Testis (tissue), 3 donors: ENCODE data around the gene TMEM150C. TPM values are rescaled to one million over a fixed set of nuclear protein-coding genes. Genes with fewer than 3 reads are reported as not detected.

Source experiments
- DNase-seq: peaks from one replicate; pipeline ENCODE4 v3.0.0-alpha.2; 2019
- H3K27ac ChIP-seq, 2 donors: fragments of 200-600 bp; sonication (generic); one replicate each; pipeline ENCODE4 v1.5.1; 2019
- H3K27me3 ChIP-seq: fragments of 200-600 bp; sonication (generic); one replicate; pipeline ENCODE4 v1.5.1; 2019
- H3K36me3 ChIP-seq: fragments of 200-600 bp; sonication (generic); one replicate; pipeline ENCODE4 v1.5.1; 2017; ENCODE audit warnings: low read depth; ENCODE audit errors: missing control alignments
- H3K4me1 ChIP-seq: fragments of 200-600 bp; sonication (generic); one replicate; pipeline ENCODE4 v1.5.1; 2019
- H3K4me3 ChIP-seq, 2 donors: fragments of 200-600 bp; sonication (generic); one replicate each; pipeline ENCODE4 v1.5.1; 2017 to 2019
- H3K9me3 ChIP-seq: fragments of 200-600 bp; sonication (generic); one replicate; pipeline ENCODE4 v1.5.1; 2017
- CTCF ChIP-seq, 3 experiments: fragments of 450-650 bp in 2 of 3; fragments of 200-600 bp in 1 of 3; sonication (generic) in 1 of 3; IDR thresholded peaks; one replicate each; pipeline ENCODE4 v1.5.1; 2016 to 2019; ENCODE audit warnings: antibody characterized with exemption in 3 of 3, mild to moderate bottlenecking in 2 of 3, moderate library complexity in 1 of 3
- POLR2A ChIP-seq: fragments of 450-650 bp; IDR thresholded peaks from one replicate; pipeline ENCODE4 v1.6.1; 2017; ENCODE audit warnings: antibody characterized with exemption, mild to moderate bottlenecking, moderate library complexity
- WGBS, 2 donors: methylation state at CpG; one replicate each; pipeline ENCODE4 v1.1.5; 2018; 5-methylcytosine and 5-hydroxymethylcytosine counted together
- intact Hi-C: fragments of 100-400 bp; cut with DNase I; formaldehyde crosslinking; loops from one replicate; pipeline ENCODE4 v1.15.1; 2023; ENCODE audit warnings: low total_unique reads
- polyA plus RNA-seq: library from polyadenylated mRNA; stranded (reverse); fragments of 350-450 nt; fragmentation: Illumina TruSeq; extraction: RNeasy Lipid Tissue Mini Kit (QIAGEN cat#74804); gene quantifications from one replicate; pipeline ENCODE4 v1.2.3, GENCODE V29; 2014; ENCODE audit warnings: low read depth, low replicate concordance; ENCODE audit not compliant: insufficient read depth
- total RNA-seq, 2 donors: library from RNA; depleted of rRNA; stranded (reverse); fragments of >200 nt; gene quantifications; one replicate each; pipeline ENCODE4 v1.2.3, GENCODE V29; 2016

The TMEM150C gene
- total and polyA plus RNA-seq, 3 donors from 2014 or later: 7.2 to 11.4 (median 7.7) TPM

GRCh38 chr4:82469791-82470345, 91.9 kb downstream of the TMEM150C start:
- WGBS, 2 donors: 42 to 52% methylated on average over 2 of the region's 2 CpGs

GRCh38 chr4:82467471-82467870, 94.3 kb downstream of the TMEM150C start:
- Histone ChIP-seq H3K4me1 (peaks cover 10% of the 10 kb centered on the region), H3K36me3 (no peaks in the 10 kb centered on the region), H3K4me3 (no peak overlapping the region), H3K27me3 (no peaks in the 10 kb centered on the region), H3K27ac (no peak overlapping the region), H3K9me3 (no peaks in the 10 kb centered on the region)
- 65 to 76% methylated on average over 3 of the region's 3 CpGs for WGBS, 2 donors
- intact Hi-C loops: loop anchor here (10.0 kb wide), 1 partner anchor 277 kb away; no protein-coding TSS in a partner anchor
- no peak for DNase-seq
- TF ChIP-seq CTCF (IDR thresholded peaks at IDR 0.05) (no peak), POLR2A (no peak)

More at GRCh38 chr4:82469791-82470345, 91.9 kb downstream of the TMEM150C start:
- H3K27me3 ChIP-seq: no peaks in the 10 kb centered on the region
- peaks cover 10% of the 10 kb centered on the region for H3K4me1 ChIP-seq
- H3K9me3 ChIP-seq: no peaks in the 10 kb centered on the region
- no peak overlapping the region for H3K4me3 ChIP-seq
- intact Hi-C loops: loop anchor here (10.0 kb wide), 1 partner anchor 275 kb away; no protein-coding TSS in a partner anchor
- peak overlapping the region in 1 of 2 donors; percentile 60 for H3K27ac ChIP-seq
- H3K36me3 ChIP-seq: no peaks in the 10 kb centered on the region
- TF ChIP-seq POLR2A (no peak), CTCF (IDR thresholded peaks at IDR 0.05) (no peak)
- DNase-seq: peak; percentile 41

- H3K4me1 ChIP-seq: no peaks in the 10 kb centered on the region
- no peak for DNase-seq
- intact Hi-C loops: loop anchor here (10.0 kb wide), 1 partner anchor 282 kb away; no protein-coding TSS in a partner anchor
- H3K4me3 ChIP-seq: no peak overlapping the region
- H3K36me3 ChIP-seq: no peaks in the 10 kb centered on the region
- 89 to 90% methylated on average over 1 of the region's 1 CpG for WGBS, 2 donors
- H3K27ac ChIP-seq: no peak overlapping the region
- no peak for TF ChIP-seq CTCF (IDR thresholded peaks at IDR 0.05)
- TF ChIP-seq POLR2A: no peak
- no peaks in the 10 kb centered on the region for H3K27me3 ChIP-seq
- H3K9me3 ChIP-seq: no peaks in the 10 kb centered on the region
Measured at GRCh38 chr4:82463221-82463620, 98.6 kb downstream of the TMEM150C start.

- intact Hi-C loops: loop anchor here (10.0 kb wide), 1 partner anchor 282 kb away; no protein-coding TSS in a partner anchor
- Histone ChIP-seq H3K4me3 (no peak overlapping the region), H3K4me1 (no peaks in the 10 kb centered on the region), H3K9me3 (no peaks in the 10 kb centered on the region), H3K36me3 (no peaks in the 10 kb centered on the region), H3K27ac (no peak overlapping the region), H3K27me3 (no peaks in the 10 kb centered on the region)
- DNase-seq: peak; percentile 96
- TF ChIP-seq CTCF (IDR thresholded peaks at IDR 0.05) (peak; percentile 53 to 89 (median 78)), POLR2A (no peak)
- WGBS, 2 donors: 3 to 4% methylated on average over 6 to 7 of the region's 7 CpGs
Measured at GRCh38 chr4:82462415-82462831, 99.4 kb downstream of the TMEM150C start.

- intact Hi-C loops: loop anchor here (10.0 kb wide), 1 partner anchor 283 kb away; no protein-coding TSS in a partner anchor
- no peak for DNase-seq
- TF ChIP-seq CTCF (IDR thresholded peaks at IDR 0.05): no peak
- TF ChIP-seq POLR2A: no peak
- Histone ChIP-seq H3K4me1 (no peaks in the 10 kb centered on the region), H3K36me3 (no peaks in the 10 kb centered on the region), H3K27me3 (no peaks in the 10 kb centered on the region), H3K27ac (no peak overlapping the region), H3K4me3 (no peak overlapping the region), H3K9me3 (no peaks in the 10 kb centered on the region)
- WGBS, 2 donors: 64 to 71% methylated on average over 2 of the region's 2 CpGs
Measured at GRCh38 chr4:82461710-82462109, 100.1 kb downstream of the TMEM150C start.
